ENCODE results near the gene SHFL. TPM values are rescaled to one million over a fixed set of nuclear protein-coding genes. Genes with fewer than 3 reads are reported as not detected.

SHFL gene
- total and polyA plus RNA-seq, 3 experiments from 2014 or later = 41.5 to 68.1 (median 45.2) TPM

GRCh38 chr19:10124429-10124828, 38.3 kb downstream of the SHFL start:
- Histone ChIP-seq H3K36me3 (ENCODE audit: insufficient read depth, low read length) (no peaks in the 10 kb centered on the region), H3K27me3 (ENCODE audit: insufficient read depth, low read length, poor library complexity, severe bottlenecking) (no peaks in the 10 kb centered on the region), H3K4me1 (ENCODE audit: insufficient read depth, low read length) (no peaks in the 10 kb centered on the region), H3K27ac (ENCODE audit: low read depth, low read length) (no peak overlapping the region), H3K4me3 (ENCODE audit: low read length) (no peak overlapping the region), H3K9me3 (ENCODE audit: low read length) (no peaks in the 10 kb centered on the region)
- Mint-ChIP-seq H3K4me3 (no peak overlapping the region), H3K36me3 (peaks cover 0 to 21% (median 3%) of the 10 kb centered on the region in 3 donors), H3K27ac (peak overlapping the region in 2 of 8 donors; percentile 17 to 71), H3K27me3 (no peaks in the 10 kb centered on the region), H3K4me1 (peaks cover 6 to 8% (median 6%) of the 10 kb centered on the region in 3 donors), H3K9me3 (no peaks in the 10 kb centered on the region)
- ChIA-PET CTCF (interaction anchor here (0.6 to 0.9 kb wide), 2 partner anchors 12 to 19 kb away, joined by 3 read pairs; no protein-coding TSS in a partner anchor), POLR2A (interaction anchor here (0.6 kb wide), 1 partner anchor 165 kb away, joined by 3 read pairs; the partner anchor contains the start of gene ICAM5)
- no peak for DNase-seq

GRCh38 chr19:10126213-10126639, 40.1 kb downstream of the SHFL start:
- Histone ChIP-seq H3K4me3 (ENCODE audit: low read length) (no peak overlapping the region), H3K9me3 (ENCODE audit: low read length) (no peaks in the 10 kb centered on the region), H3K27me3 (ENCODE audit: insufficient read depth, low read length, poor library complexity, severe bottlenecking) (no peaks in the 10 kb centered on the region), H3K27ac (ENCODE audit: low read depth, low read length) (no peak overlapping the region), H3K36me3 (ENCODE audit: insufficient read depth, low read length) (no peaks in the 10 kb centered on the region), H3K4me1 (ENCODE audit: insufficient read depth, low read length) (no peaks in the 10 kb centered on the region)
- Mint-ChIP-seq H3K9me3 (no peaks in the 10 kb centered on the region), H3K27ac (peak overlapping the region in 1 of 8 donors; percentile 66), H3K36me3 (peaks cover 0 to 27% (median 7%) of the 10 kb centered on the region in 3 donors), H3K4me1 (no peaks in the 10 kb centered on the region), H3K27me3 (no peaks in the 10 kb centered on the region), H3K4me3 (no peak overlapping the region)
- POLR2A ChIA-PET = no interaction called here
- CTCF ChIA-PET = interaction anchor here (1.0 to 2.1 kb wide), 2 partner anchors 48 to 124 kb away, joined by 3 to 5 read pairs; no protein-coding TSS in a partner anchor
- DNase-seq = no peak

DNA sequence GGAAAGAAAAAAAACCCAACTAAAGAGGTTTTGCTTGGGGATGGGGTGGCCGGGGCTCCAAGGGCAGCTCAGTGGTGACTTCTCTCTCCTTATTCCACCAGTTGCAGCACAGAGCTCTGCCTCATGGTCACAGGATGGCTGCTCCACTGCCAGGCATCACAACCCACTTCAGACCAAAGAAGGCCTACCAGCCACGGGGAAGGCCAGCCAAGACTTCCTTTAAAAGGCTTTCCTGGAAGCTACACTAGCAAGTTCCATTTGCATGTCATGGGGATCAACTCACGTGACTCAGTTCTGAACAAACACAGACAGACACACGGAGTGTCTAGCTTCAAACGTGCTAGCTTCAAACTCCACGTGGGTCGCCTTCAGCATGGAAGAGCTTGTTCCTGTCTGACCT, 46.8 kb downstream of the SHFL start:
- H3K36me3 ChIP-seq (ENCODE audit: insufficient read depth, low read length) = peaks cover 35% of the 10 kb centered on the region
- POLR2A ChIA-PET = interaction anchor here (0.6 to 1.8 kb wide), 3 partner anchors 10 to 22 kb away, joined by 4 to 7 read pairs (median 5); no protein-coding TSS in a partner anchor

GRCh38 chr19:10133596-10133995, 47.5 kb downstream of the SHFL start:
- no peak overlapping the region for H3K4me3 Mint-ChIP-seq
- peaks cover 38% of the 10 kb centered on the region for H3K36me3 ChIP-seq (ENCODE audit: insufficient read depth, low read length)

More for the DNA sequence above, 46.8 kb downstream of the SHFL start:
- Histone ChIP-seq H3K4me1 (ENCODE audit: insufficient read depth, low read length) (no peaks in the 10 kb centered on the region), H3K27ac (ENCODE audit: low read depth, low read length) (no peak overlapping the region), H3K27me3 (ENCODE audit: insufficient read depth, low read length, poor library complexity, severe bottlenecking) (no peaks in the 10 kb centered on the region), H3K9me3 (ENCODE audit: low read length) (no peaks in the 10 kb centered on the region), H3K4me3 (ENCODE audit: low read length) (no peak overlapping the region)
- no peak overlapping the region for H3K4me3 Mint-ChIP-seq
- peaks cover 5 to 73% (median 11%) of the 10 kb centered on the region in 3 donors for H3K36me3 Mint-ChIP-seq
- peaks cover 0 to 3% (median 2%) of the 10 kb centered on the region in 3 donors for H3K4me1 Mint-ChIP-seq
- H3K9me3 Mint-ChIP-seq = no peaks in the 10 kb centered on the region
- CTCF ChIA-PET = interaction anchor here (0.7 to 2.9 kb wide), 5 partner anchors 10 to 117 kb away, joined by 3 to 12 read pairs (median 5); no protein-coding TSS in a partner anchor
- H3K27ac Mint-ChIP-seq = peak overlapping the region in 1 of 8 donors; percentile 46
- no peak for DNase-seq
- no peaks in the 10 kb centered on the region for H3K27me3 Mint-ChIP-seq

GRCh38 chr19:10134040-10134439, 47.9 kb downstream of the SHFL start:
- H3K36me3 Mint-ChIP-seq = peaks cover 5 to 78% (median 11%) of the 10 kb centered on the region in 3 donors
- POLR2A ChIA-PET = no interaction called here

More at GRCh38 chr19:10133596-10133995, 47.5 kb downstream of the SHFL start:
- H3K4me3 ChIP-seq (ENCODE audit: low read length) = no peak overlapping the region
- no peaks in the 10 kb centered on the region for H3K27me3 Mint-ChIP-seq
- H3K36me3 Mint-ChIP-seq = peaks cover 5 to 74% (median 11%) of the 10 kb centered on the region in 3 donors
- DNase-seq = no peak
- H3K27ac Mint-ChIP-seq = peak overlapping the region in 1 of 8 donors; percentile 19
- ChIA-PET CTCF (interaction anchor here (1.4 to 2.9 kb wide), 4 partner anchors 9 to 116 kb away, joined by 3 to 12 read pairs (median 8); no protein-coding TSS in a partner anchor), POLR2A (interaction anchor here (1.2 kb wide), 1 partner anchor 14 kb away, joined by 5 read pairs; no protein-coding TSS in a partner anchor)
- peaks cover 1 to 3% (median 2%) of the 10 kb centered on the region in 3 donors for H3K4me1 Mint-ChIP-seq
- no peak overlapping the region for H3K27ac ChIP-seq (ENCODE audit: low read depth, low read length)
- H3K9me3 ChIP-seq (ENCODE audit: low read length) = no peaks in the 10 kb centered on the region
- no peaks in the 10 kb centered on the region for H3K9me3 Mint-ChIP-seq
- H3K4me1 ChIP-seq (ENCODE audit: insufficient read depth, low read length) = no peaks in the 10 kb centered on the region
- no peaks in the 10 kb centered on the region for H3K27me3 ChIP-seq (ENCODE audit: insufficient read depth, low read length, poor library complexity, severe bottlenecking)

DNA sequence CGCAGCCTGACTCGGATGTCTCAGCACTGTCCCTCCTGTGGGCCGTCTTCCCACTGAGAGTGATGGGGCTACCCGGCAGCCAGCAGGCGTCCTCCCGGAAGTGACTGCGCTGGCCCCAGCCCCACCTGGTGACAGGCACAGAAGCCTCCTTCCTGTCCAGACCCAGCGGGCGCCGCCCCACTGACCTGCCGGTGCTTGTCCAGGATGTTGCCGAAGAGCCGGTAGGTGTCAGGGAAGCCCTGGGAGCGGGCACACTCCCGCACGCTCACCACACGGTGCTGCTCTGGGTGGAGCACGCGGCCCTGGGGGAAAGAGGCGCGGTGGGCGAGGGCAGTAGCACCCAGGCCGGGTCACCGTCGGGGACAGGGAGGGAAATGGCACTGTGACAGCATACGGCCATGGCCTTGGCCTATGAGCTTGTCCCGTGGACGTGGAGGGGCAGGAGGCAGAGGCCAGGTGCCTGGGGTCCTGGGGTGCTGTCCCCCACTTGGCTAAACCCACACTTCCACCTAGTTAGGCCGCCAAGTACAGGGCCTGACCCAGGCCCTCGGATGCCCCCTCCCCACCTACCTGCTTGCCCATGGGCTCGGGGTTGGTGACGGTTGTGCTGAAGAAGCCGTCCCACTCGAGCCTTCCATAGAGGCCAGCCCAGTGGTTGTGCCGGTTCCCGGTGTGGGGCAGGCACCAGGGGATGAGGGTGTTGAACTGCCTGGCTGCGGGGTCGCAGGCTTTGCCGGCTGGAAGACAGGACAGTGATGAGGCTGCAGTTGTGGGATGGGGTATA, 49.6 kb downstream of the SHFL start:
- Histone ChIP-seq H3K4me1 (ENCODE audit: insufficient read depth, low read length) (peaks cover 13% of the 10 kb centered on the region), H3K27ac (ENCODE audit: low read depth, low read length) (no peak overlapping the region), H3K27me3 (ENCODE audit: insufficient read depth, low read length, poor library complexity, severe bottlenecking) (no peaks in the 10 kb centered on the region), H3K4me3 (ENCODE audit: low read length) (no peak overlapping the region), H3K9me3 (ENCODE audit: low read length) (no peaks in the 10 kb centered on the region), H3K36me3 (ENCODE audit: insufficient read depth, low read length) (peaks cover 59% of the 10 kb centered on the region)
- POLR2A ChIA-PET = no interaction called here
- CTCF ChIA-PET = no interaction called here
- Mint-ChIP-seq H3K9me3 (no peaks in the 10 kb centered on the region), H3K4me3 (no peak overlapping the region), H3K27me3 (no peaks in the 10 kb centered on the region), H3K36me3 (peaks cover 5 to 86% (median 8%) of the 10 kb centered on the region in 3 donors), H3K4me1 (peaks cover 2 to 13% (median 3%) of the 10 kb centered on the region in 3 donors), H3K27ac (peak overlapping the region in 1 of 8 donors; percentile 79)
- DNase-seq = no peak

More at GRCh38 chr19:10134040-10134439, 47.9 kb downstream of the SHFL start:
- peaks cover 43% of the 10 kb centered on the region for H3K36me3 ChIP-seq (ENCODE audit: insufficient read depth, low read length)
- H3K27ac ChIP-seq (ENCODE audit: low read depth, low read length) = no peak overlapping the region
- H3K9me3 ChIP-seq (ENCODE audit: low read length) = no peaks in the 10 kb centered on the region
- peak overlapping the region in 1 of 8 donors; percentile 26 for H3K27ac Mint-ChIP-seq
- H3K4me1 Mint-ChIP-seq = peaks cover 2 to 6% (median 3%) of the 10 kb centered on the region in 3 donors
- no peaks in the 10 kb centered on the region for H3K27me3 ChIP-seq (ENCODE audit: insufficient read depth, low read length, poor library complexity, severe bottlenecking)
- peaks cover 2% of the 10 kb centered on the region for H3K4me1 ChIP-seq (ENCODE audit: insufficient read depth, low read length)
- CTCF ChIA-PET = interaction anchor here (1.3 to 2.0 kb wide), 2 partner anchors 14 to 21 kb away, joined by 3 to 10 read pairs; no protein-coding TSS in a partner anchor
- no peak for DNase-seq
- H3K27me3 Mint-ChIP-seq = no peaks in the 10 kb centered on the region
- H3K4me3 Mint-ChIP-seq = no peak overlapping the region
- no peak overlapping the region for H3K4me3 ChIP-seq (ENCODE audit: low read length)
- H3K9me3 Mint-ChIP-seq = no peaks in the 10 kb centered on the region

DNA sequence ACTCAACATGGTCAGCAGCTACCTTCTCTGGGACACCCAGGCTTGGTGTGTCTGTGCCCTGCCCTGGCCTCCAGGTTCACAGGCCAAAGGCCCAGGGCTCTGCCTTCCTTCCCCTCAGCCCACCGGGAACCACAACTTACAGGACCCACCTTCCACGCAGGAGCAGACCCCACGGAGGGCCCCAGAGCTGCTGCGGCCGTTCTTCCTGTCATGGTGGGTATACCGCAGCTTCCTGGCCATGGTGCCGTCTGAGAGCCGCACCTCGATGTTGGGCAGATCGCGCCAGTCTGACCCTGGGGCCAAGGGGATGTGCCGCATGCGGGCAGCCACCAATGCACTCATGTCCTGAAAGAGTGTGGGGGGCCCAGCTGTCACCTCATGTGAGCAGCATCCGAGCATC, 50.8 kb downstream of the SHFL start:
- H3K27ac Mint-ChIP-seq = peak overlapping the region in 5 of 8 donors; percentile 47 to 94 (median 66)

More for the DNA sequence above, 50.8 kb downstream of the SHFL start:
- Histone ChIP-seq H3K4me3 (ENCODE audit: low read length) (no peak overlapping the region), H3K27me3 (ENCODE audit: insufficient read depth, low read length, poor library complexity, severe bottlenecking) (no peaks in the 10 kb centered on the region), H3K36me3 (ENCODE audit: insufficient read depth, low read length) (peaks cover 68% of the 10 kb centered on the region), H3K9me3 (ENCODE audit: low read length) (no peaks in the 10 kb centered on the region), H3K27ac (ENCODE audit: low read depth, low read length) (no peak overlapping the region), H3K4me1 (ENCODE audit: insufficient read depth, low read length) (peaks cover 25% of the 10 kb centered on the region)
- Mint-ChIP-seq H3K27me3 (no peaks in the 10 kb centered on the region), H3K4me1 (peaks cover 8 to 25% (median 10%) of the 10 kb centered on the region in 3 donors), H3K4me3 (no peak overlapping the region), H3K9me3 (no peaks in the 10 kb centered on the region), H3K36me3 (peaks cover 5 to 89% (median 13%) of the 10 kb centered on the region in 3 donors)
- no peak for DNase-seq
- ChIA-PET CTCF (no interaction called here), POLR2A (no interaction called here)
